ENCODE data around the gene SRSF1. TPM values are rescaled to one million over a fixed set of nuclear protein-coding genes. Genes with fewer than 3 reads are reported as not detected.

The SRSF1 gene
- total RNA-seq, 1 donor from 2014 or later, result 300 TPM

- no peak for DNase-seq (ENCODE audit: low read depth in 2 of 2)
Measured at GRCh38 chr17:58019039-58019438, 12.0 kb upstream of the SRSF1 start.

GRCh38 chr17:58010067-58010799, 3.2 kb upstream of the SRSF1 start:
- DNase-seq (ENCODE audit: low read depth in 2 of 2), result no peak

- DNase-seq (ENCODE audit: low read depth in 2 of 2), result peak in 1 of 2 donors; percentile 34
Measured at GRCh38 chr17:58007781-58008706, 998 bp upstream of the SRSF1 start.

GRCh38 chr17:58006560-58006923, 504 bp downstream of the SRSF1 start:
- peak; percentile 80 to 86 for DNase-seq (ENCODE audit: low read depth in 2 of 2)

GRCh38 chr17:58005728-58006559, 1.1 kb downstream of the SRSF1 start:
- DNase-seq (ENCODE audit: low read depth in 2 of 2), result peak in 1 of 2 donors; percentile 51

- peak in 1 of 2 donors; percentile 22 for DNase-seq (ENCODE audit: low read depth in 2 of 2)
Measured at GRCh38 chr17:58005031-58005727, 1.9 kb downstream of the SRSF1 start.

- no peak for DNase-seq (ENCODE audit: low read depth in 2 of 2)
Measured at GRCh38 chr17:58004060-58004459, 3.0 kb downstream of the SRSF1 start.

- no peak for DNase-seq (ENCODE audit: low read depth in 2 of 2)
Measured at GRCh38 chr17:58002973-58003372, 4.1 kb downstream of the SRSF1 start.

- no peak for DNase-seq (ENCODE audit: low read depth in 2 of 2)
Measured at GRCh38 chr17:58002154-58002948, 4.7 kb downstream of the SRSF1 start.

GRCh38 chr17:58001461-58002124, 5.5 kb downstream of the SRSF1 start:
- DNase-seq (ENCODE audit: low read depth in 2 of 2), result no peak

- peak; percentile 80 to 85 for DNase-seq (ENCODE audit: low read depth in 2 of 2)
Measured at GRCh38 chr17:57999496-58000017, 7.5 kb downstream of the SRSF1 start.

GRCh38 chr17:57999010-57999495, 8.0 kb downstream of the SRSF1 start:
- DNase-seq (ENCODE audit: low read depth in 2 of 2), result no peak

- no peak for DNase-seq (ENCODE audit: low read depth in 2 of 2)
Measured at GRCh38 chr17:57997085-57997809, 9.8 kb downstream of the SRSF1 start.

- DNase-seq (ENCODE audit: low read depth in 2 of 2), result peak; percentile 86
Measured at GRCh38 chr17:57995076-57995956, 11.7 kb downstream of the SRSF1 start.

GRCh38 chr17:57994436-57994835, 12.6 kb downstream of the SRSF1 start:
- no peak for DNase-seq (ENCODE audit: low read depth in 2 of 2)

GRCh38 chr17:57993471-57994365, 13.3 kb downstream of the SRSF1 start:
- peak; percentile 51 to 65 for DNase-seq (ENCODE audit: low read depth in 2 of 2)

GRCh38 chr17:57991537-57991936, 15.5 kb downstream of the SRSF1 start:
- DNase-seq (ENCODE audit: low read depth in 2 of 2), result no peak

Data from lung microvascular endothelial cell (primary cell).